ENCODE results near the gene NPPB. TPM values are rescaled to one million over a fixed set of nuclear protein-coding genes. Genes with fewer than 3 reads are reported as not detected.

NPPB gene
- total RNA-seq, 2 donors from 2014 or later, result not detected

Small RNA genes lying within 50 kb of the gene (small RNA-seq; reads per million reads assigned to genes)
- gene RF02156 (not detected), gene RF02157 (not detected), gene RF02158 (not detected)

Other genes with a start within 250 kb of the NPPB start
- gene FBXO2, start 204.5 kb downstream of the NPPB start, total RNA-seq, result 10 to 100 TPM; 57.4 to 87.4 TPM
- gene FBXO44, start 204.1 kb downstream of the NPPB start, total RNA-seq, result 10 to 100 TPM; 12.9 to 30.6 TPM
- gene FBXO6, start 194.7 kb downstream of the NPPB start, total RNA-seq, result 1 to 10 TPM; 6.3 to 7.5 TPM
- 10 to 100 TPM in 1 of 2 donors, 1 to 10 TPM in 1; 6.9 to 31.6 TPM for gene MAD2L2, start 177.8 kb downstream of the NPPB start, total RNA-seq
- gene DRAXIN, start 167.2 kb downstream of the NPPB start, total RNA-seq, result not detected
- 10 to 100 TPM; 16.8 to 24.6 TPM for gene AGTRAP, start 122.8 kb downstream of the NPPB start, total RNA-seq
- not detected for gene C1orf167, start 96.8 kb downstream of the NPPB start, total RNA-seq
- 10 to 100 TPM; 26.4 to 30.1 TPM for gene MTHFR, start 53.0 kb downstream of the NPPB start, total RNA-seq
- 10 to 100 TPM in 1 of 2 donors, 1 to 10 TPM in 1; 7.0 to 23.7 TPM for gene CLCN6, start 52.8 kb downstream of the NPPB start, total RNA-seq
- gene NPPA, start 11.2 kb downstream of the NPPB start, total RNA-seq, result 10 to 100 TPM in 1 of 2 donors, not detected in 1; 25.4 TPM
- gene KIAA2013, start 67.5 kb upstream of the NPPB start, total RNA-seq, result 10 to 100 TPM; 67.7 to 87.0 TPM
- 10 to 100 TPM; 30.9 to 39.6 TPM for gene PLOD1, start 75.8 kb upstream of the NPPB start, total RNA-seq
- gene MFN2, start 121.5 kb upstream of the NPPB start, total RNA-seq, result 10 to 100 TPM; 20.1 to 20.8 TPM
- gene MIIP, start 160.6 kb upstream of the NPPB start, total RNA-seq, result 10 to 100 TPM; 23.7 to 25.9 TPM
- not detected for gene TNFRSF8, start 204.4 kb upstream of the NPPB start, total RNA-seq